Neural progenitor cell (in vitro differentiated cells): ENCODE measurements around the gene VPS37D. TPM values are rescaled to one million over a fixed set of nuclear protein-coding genes. Genes with fewer than 3 reads are reported as not detected.

Source experiments
- DNase-seq: peaks from one replicate; pipeline ENCODE4 v3.0.0-alpha.2; 2016; ENCODE audit warnings: low spot score
- H2AFZ ChIP-seq: fragments of 200-600 bp; sonication (generic); replicated peaks from 2 replicates; pipeline ENCODE4 v1.6.1; 2016; ENCODE audit warnings: antibody characterized with exemption
- H3F3A ChIP-seq: fragments of 200-600 bp; sonication (generic); 2 replicates; pipeline ENCODE4 v1.6.1; 2016; ENCODE audit warnings: antibody characterized with exemption, low read depth
- H3K27ac ChIP-seq: fragments of 200-600 bp; sonication (generic); 2 replicates; pipeline ENCODE4 v1.5.1; 2016; ENCODE audit warnings: mild to moderate bottlenecking
- H3K27me3 ChIP-seq: fragments of 200-600 bp; sonication (generic); 2 replicates; pipeline ENCODE4 v1.6.1; 2016; ENCODE audit warnings: mild to moderate bottlenecking, moderate library complexity
- H3K36me3 ChIP-seq: fragments of 200-600 bp; sonication (generic); 2 replicates; pipeline ENCODE4 v1.5.1; 2016
- H3K4me1 ChIP-seq: fragments of 200-600 bp; sonication (generic); 2 replicates; pipeline ENCODE4 v1.6.1; 2016; ENCODE audit warnings: mixed run types
- H3K4me2 ChIP-seq: fragments of 200-600 bp; sonication (generic); 2 replicates; pipeline ENCODE4 v1.6.1; 2016
- H3K4me3 ChIP-seq: fragments of 200-600 bp; sonication (generic); 2 replicates; pipeline ENCODE4 v1.5.1; 2016
- H3K79me2 ChIP-seq: fragments of 200-600 bp; sonication (generic); 2 replicates; pipeline ENCODE4 v1.6.1; 2016; ENCODE audit warnings: low read depth
- H3K9ac ChIP-seq: fragments of 200-600 bp; sonication (generic); 2 replicates; pipeline ENCODE4 v1.6.1; 2016
- H3K9me3 ChIP-seq: fragments of 200-600 bp; sonication (generic); 2 replicates; pipeline ENCODE4 v1.5.1; 2016; ENCODE audit warnings: low read depth
- H4K20me1 ChIP-seq: fragments of 200-600 bp; sonication (generic); 2 replicates; pipeline ENCODE4 v1.6.1; 2016; ENCODE audit warnings: low read depth
- H3K27ac Mint-ChIP-seq: 3 replicates; pipeline ENCODE4 v1.8.0; 2021; ENCODE audit warnings: mixed read lengths
- H3K27me3 Mint-ChIP-seq: 2 replicates; pipeline ENCODE4 v1.8.0; 2022; ENCODE audit warnings: low read depth, mild to moderate bottlenecking, inconsistent platforms, moderate library complexity, mixed read lengths; ENCODE audit not compliant: insufficient read depth
- H3K36me3 Mint-ChIP-seq: 3 replicates; pipeline ENCODE4 v1.8.0; 2021; ENCODE audit warnings: mixed read lengths
- H3K4me1 Mint-ChIP-seq: 3 replicates; pipeline ENCODE4 v1.8.0; 2021; ENCODE audit warnings: mixed read lengths
- H3K4me3 Mint-ChIP-seq: 3 replicates; pipeline ENCODE4 v1.8.0; 2021; ENCODE audit warnings: mild to moderate bottlenecking, moderate library complexity, mixed read lengths
- H3K9me3 Mint-ChIP-seq: 3 replicates; pipeline ENCODE4 v1.8.0; 2020; ENCODE audit warnings: mixed read lengths
- EZH2 ChIP-seq: fragments of 200-600 bp; sonication (generic); IDR thresholded peaks from 2 replicates; pipeline ENCODE4 v1.6.1; 2017; ENCODE audit warnings: antibody characterized with exemption, mild to moderate bottlenecking, moderate library complexity
- EZH2phosphoT487 ChIP-seq: fragments of 200-600 bp; sonication (generic); IDR thresholded peaks from 2 replicates; pipeline ENCODE4 v1.6.1; 2017; ENCODE audit warnings: antibody characterized with exemption
- total RNA-seq: library from RNA; depleted of rRNA; stranded (reverse); fragments of >200 nt; gene quantifications from 2 replicates; pipeline ENCODE4 v1.2.3, GENCODE V29; 2015; ENCODE audit warnings: low replicate concordance
- TF ChIP-seq, protein P1 (sequence below): fragments of 200-600 bp; sonication (generic); IDR thresholded peaks from 2 replicates; pipeline ENCODE4 v1.5.1; 2017; ENCODE audit warnings: antibody characterized with exemption, mild to moderate bottlenecking

VPS37D gene
- total RNA-seq, 1 donor from 2014 or later = 7.0 TPM

DNA sequence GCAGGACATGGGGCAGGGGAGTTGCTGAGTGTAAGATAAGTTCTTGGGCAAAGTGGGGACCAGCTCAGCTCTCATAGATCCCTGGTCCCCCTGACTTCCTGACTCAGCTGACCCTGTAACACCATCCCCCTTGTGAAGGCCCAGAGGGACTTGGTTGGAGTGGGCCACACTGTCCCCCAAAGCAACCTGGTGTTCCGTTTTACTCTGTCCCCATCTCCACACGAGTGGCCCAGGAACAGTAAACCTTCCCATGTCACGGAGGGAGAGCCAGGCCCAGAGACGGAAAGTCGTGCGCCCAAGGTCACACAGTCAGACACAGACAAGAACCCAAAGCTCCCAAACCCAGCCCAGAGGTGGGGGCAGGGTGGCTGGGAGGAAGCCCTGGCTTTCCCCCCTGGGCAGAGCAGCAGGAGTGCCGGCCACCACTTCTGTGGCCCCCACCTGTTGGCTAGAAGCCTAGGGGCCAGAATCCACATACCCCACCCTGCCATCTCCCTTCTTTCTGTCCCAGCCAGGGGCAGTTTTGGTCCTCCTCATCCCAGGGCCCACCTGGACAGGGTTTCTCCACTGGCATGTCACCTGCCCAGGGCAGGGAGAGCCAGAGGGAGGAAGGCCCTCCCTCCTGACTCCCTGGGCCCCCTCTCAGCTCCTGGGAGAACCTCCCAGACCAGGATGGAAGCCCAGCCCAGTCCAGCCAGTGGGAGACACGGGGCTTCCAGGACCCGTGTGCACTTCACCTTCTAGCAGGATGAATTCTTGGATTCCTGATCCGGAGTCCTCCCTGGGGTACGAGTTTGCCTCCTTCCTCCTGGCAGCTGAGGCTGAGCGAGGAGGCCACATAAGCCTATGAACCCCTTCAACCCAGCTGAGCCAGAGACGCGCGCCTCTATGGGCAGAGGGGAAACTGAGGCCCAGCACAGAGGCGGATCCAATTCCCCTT lies 20.6 kb upstream of the VPS37D start:
- Histone ChIP-seq H2AFZ (no peak overlapping the region), H3K9me3 (no peaks in the 10 kb centered on the region), H3K79me2 (no peaks in the 10 kb centered on the region), H3K27ac (no peak overlapping the region), H3K9ac (no peak overlapping the region), H3F3A (peaks cover 5% of the 10 kb centered on the region), H3K4me1 (no peaks in the 10 kb centered on the region), H3K4me2 (peak overlapping the region; percentile 95), H3K4me3 (peak overlapping the region; percentile 61), H3K27me3 (peaks cover 64% of the 10 kb centered on the region), H4K20me1 (no peaks in the 10 kb centered on the region), H3K36me3 (no peaks in the 10 kb centered on the region)
- Mint-ChIP-seq H3K4me1 (peaks cover 5% of the 10 kb centered on the region), H3K36me3 (no peaks in the 10 kb centered on the region), H3K9me3 (no peaks in the 10 kb centered on the region), H3K4me3 (peak overlapping the region; percentile 52), H3K27ac (no peak overlapping the region), H3K27me3 (peaks cover 49% of the 10 kb centered on the region)
- no peak for DNase-seq
- peak; percentile 22 for TF ChIP-seq EZH2
- TF ChIP-seq, protein P1, sequence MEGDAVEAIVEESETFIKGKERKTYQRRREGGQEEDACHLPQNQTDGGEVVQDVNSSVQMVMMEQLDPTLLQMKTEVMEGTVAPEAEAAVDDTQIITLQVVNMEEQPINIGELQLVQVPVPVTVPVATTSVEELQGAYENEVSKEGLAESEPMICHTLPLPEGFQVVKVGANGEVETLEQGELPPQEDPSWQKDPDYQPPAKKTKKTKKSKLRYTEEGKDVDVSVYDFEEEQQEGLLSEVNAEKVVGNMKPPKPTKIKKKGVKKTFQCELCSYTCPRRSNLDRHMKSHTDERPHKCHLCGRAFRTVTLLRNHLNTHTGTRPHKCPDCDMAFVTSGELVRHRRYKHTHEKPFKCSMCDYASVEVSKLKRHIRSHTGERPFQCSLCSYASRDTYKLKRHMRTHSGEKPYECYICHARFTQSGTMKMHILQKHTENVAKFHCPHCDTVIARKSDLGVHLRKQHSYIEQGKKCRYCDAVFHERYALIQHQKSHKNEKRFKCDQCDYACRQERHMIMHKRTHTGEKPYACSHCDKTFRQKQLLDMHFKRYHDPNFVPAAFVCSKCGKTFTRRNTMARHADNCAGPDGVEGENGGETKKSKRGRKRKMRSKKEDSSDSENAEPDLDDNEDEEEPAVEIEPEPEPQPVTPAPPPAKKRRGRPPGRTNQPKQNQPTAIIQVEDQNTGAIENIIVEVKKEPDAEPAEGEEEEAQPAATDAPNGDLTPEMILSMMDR = no peak
- no peak for TF ChIP-seq EZH2phosphoT487

DNA sequence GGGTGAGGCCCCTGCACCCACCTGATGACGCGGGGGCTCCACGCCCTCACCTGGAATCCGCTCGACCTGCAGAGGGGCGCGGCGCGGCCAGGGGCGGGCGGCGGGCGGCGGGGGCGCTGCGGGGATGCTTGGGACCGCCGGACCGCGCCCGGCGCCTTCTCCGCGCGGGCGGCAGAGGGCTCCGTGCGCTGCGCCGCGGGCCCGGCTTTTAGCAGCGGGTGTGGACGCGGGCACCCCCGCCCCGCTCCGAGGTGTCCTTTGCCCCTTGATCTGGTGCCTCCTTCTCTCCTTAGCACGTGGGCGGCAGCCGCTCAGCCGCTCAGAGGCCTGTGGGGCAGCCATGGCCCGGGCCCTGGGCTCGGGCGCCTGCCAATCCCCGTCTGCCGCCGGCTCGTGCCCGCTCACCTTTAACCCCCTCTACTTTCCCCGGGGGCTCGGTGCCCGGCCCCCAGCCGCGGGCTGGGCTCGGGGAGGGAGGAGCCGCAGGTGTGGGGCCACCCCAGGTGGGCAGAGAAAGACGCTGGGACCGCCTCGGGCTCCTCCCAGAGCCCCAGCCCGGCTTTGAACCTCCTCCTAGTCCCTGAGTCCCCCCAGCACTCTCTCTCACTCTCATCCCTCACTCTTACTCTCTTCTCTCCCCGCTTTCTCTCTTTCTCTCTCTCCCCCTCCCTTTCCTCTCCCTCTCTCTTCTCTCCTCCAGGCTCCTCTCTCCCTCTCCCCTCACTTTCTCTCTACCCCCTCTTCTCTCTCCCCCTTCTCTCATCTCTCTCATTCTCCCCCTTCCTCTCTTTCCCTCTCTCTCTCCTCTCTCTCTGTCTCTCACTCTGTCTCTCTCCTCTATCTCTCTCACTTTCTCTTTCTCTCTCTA lies 19.7 kb upstream of the VPS37D start:
- Histone ChIP-seq H3K9ac (no peak overlapping the region), H3K27ac (no peak overlapping the region), H3K27me3 (peaks cover 64% of the 10 kb centered on the region), H3F3A (peaks cover 5% of the 10 kb centered on the region), H3K9me3 (no peaks in the 10 kb centered on the region), H3K4me3 (peak overlapping the region; percentile 61), H4K20me1 (no peaks in the 10 kb centered on the region), H3K4me1 (no peaks in the 10 kb centered on the region), H2AFZ (peak overlapping the region; percentile 98), H3K4me2 (peak overlapping the region; percentile 95), H3K79me2 (no peaks in the 10 kb centered on the region), H3K36me3 (no peaks in the 10 kb centered on the region)
- TF ChIP-seq EZH2phosphoT487 (peak; percentile 72), EZH2 (peak; percentile 77)
- TF ChIP-seq, protein P1 = peak; percentile 17
- peak overlapping the region; percentile 72 for H3K4me3 Mint-ChIP-seq
- H3K9me3 Mint-ChIP-seq = no peaks in the 10 kb centered on the region
- no peak overlapping the region for H3K27ac Mint-ChIP-seq
- peaks cover 5% of the 10 kb centered on the region for H3K4me1 Mint-ChIP-seq
- DNase-seq = peak; percentile 67
- peaks cover 51% of the 10 kb centered on the region for H3K27me3 Mint-ChIP-seq
- H3K36me3 Mint-ChIP-seq = no peaks in the 10 kb centered on the region

DNA sequence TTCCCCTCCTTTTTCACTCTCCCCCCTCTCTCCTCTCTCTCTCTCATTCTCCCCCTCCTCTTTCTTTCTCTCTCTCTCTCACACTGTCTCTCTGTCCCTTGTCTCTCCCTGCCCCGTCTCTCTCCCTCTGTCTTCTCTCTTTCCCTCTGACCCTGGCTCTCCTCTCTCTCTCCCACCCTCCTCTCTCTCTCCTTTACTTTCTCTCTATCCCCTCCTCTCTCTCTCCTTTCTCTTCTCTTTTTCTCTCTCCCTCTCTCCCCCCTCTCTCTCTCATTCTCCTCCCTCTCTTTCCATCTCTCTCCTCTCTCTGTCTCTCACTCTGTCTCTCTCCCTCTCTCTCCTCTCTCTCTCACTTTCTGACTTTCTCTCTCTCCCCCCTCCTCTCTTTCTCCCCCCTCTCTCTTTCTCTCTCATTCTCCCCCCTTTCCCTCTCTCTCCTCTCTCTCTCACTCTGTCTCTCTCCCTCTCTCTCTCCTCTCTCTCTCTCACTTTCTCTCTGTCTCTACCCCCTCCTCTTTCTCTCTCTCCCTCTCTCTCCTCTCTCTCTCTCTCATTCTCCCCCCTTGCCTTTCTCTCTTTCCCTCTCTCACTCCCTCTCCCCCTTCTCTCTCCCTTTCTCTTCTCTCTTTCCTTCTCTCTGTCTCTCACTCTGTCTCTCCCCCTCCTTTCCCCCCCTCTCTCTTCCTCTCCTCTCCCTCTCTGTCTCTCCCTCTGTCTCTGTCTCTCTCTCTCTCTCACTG lies 18.9 kb upstream of the VPS37D start:
- H3K36me3 Mint-ChIP-seq = no peaks in the 10 kb centered on the region
- Histone ChIP-seq H2AFZ (no peak overlapping the region), H3K9ac (no peak overlapping the region), H3K36me3 (no peaks in the 10 kb centered on the region), H3K9me3 (no peaks in the 10 kb centered on the region), H3K4me3 (no peak overlapping the region), H4K20me1 (no peaks in the 10 kb centered on the region), H3K4me2 (no peak overlapping the region), H3K79me2 (no peaks in the 10 kb centered on the region), H3K4me1 (no peaks in the 10 kb centered on the region), H3F3A (peaks cover 5% of the 10 kb centered on the region), H3K27ac (no peak overlapping the region), H3K27me3 (peaks cover 64% of the 10 kb centered on the region)
- TF ChIP-seq, protein P1 = no peak
- no peak for TF ChIP-seq EZH2
- TF ChIP-seq EZH2phosphoT487 = no peak
- no peak for DNase-seq
- H3K4me1 Mint-ChIP-seq = peaks cover 5% of the 10 kb centered on the region
- no peak overlapping the region for H3K27ac Mint-ChIP-seq
- peaks cover 52% of the 10 kb centered on the region for H3K27me3 Mint-ChIP-seq
- H3K9me3 Mint-ChIP-seq = no peaks in the 10 kb centered on the region
- peak overlapping the region; percentile 72 for H3K4me3 Mint-ChIP-seq
